ENCODE data around the gene STXBP1.
A peak's percentile ranks its signal among the peaks of the same experiment; 100 is the strongest.
"Not testable (repeated sequence)": the region's sequence is repeated elsewhere in the genome, so short reads cannot be mapped to it uniquely, and the experiment has no call there.

The STXBP1 gene
- 4.9 to 5.5 (median 5.0) reads per million in 3 experiments for total RNA-seq

- peak; percentile 82 for DNase-seq
Observed at GRCh38 chr9:127611899-127612790, at the start of gene STXBP1. Gene STXBP1 (plus strand): TSS chr9:127612277. CDS start chr9:127612404, 127 bp downstream.

DNA sequence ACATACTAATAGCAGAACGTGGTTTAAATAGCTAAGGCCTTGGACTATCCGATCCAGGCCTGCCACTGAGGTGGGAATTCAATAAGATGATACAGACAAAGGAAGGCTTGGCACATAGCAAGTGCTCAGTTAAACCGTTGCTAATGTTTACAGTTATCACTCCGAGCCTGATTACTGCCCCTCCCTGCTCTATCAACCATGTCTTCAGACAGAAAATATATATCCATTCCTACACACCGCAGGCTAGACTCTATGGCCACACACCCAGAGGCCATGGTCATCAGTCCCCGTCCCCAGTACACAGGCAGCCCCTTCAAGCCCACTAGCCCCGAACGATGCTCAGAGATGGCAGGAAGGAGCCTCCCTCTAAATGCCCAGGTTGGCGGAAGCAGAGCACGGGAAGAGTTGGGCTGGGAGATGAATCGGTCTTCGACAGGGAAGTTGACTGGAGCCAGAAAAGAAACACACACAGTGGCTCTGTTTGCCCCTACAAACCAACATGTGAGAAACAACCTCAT lies 49.7 kb upstream of the STXBP1 start:
- no peak for DNase-seq

DNA sequence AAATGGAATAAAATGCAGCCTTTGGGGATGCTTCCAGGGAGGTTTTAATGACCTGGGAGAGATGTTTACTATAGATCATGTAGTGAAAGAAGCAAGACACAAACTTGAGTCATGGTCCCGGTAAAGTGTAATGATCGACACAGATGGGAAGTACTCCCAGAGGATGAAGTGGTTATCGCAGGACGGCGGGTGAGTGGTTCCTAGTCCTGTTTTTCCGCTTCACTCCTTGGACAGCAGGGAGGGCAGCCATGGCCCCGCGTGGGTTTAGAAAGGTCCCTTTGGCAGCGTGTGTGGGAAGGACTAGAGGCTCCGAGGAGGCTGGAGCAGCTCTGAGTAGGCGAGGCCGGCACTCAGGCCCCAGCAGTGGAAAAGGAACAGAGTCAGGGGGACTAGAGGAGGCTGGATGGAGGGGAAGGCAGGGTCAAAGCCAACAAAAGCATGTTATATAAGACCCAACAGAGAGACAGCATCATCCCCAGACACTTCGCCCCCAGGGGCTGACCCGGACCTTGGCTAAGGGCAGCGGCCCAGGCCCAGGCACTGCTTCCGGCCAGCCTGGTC lies 49.2 kb upstream of the STXBP1 start:
- DNase-seq = no peak

GRCh38 chr9:127563579-127563978 lies 48.5 kb upstream of the STXBP1 start:
- DNase-seq = no peak

DNA sequence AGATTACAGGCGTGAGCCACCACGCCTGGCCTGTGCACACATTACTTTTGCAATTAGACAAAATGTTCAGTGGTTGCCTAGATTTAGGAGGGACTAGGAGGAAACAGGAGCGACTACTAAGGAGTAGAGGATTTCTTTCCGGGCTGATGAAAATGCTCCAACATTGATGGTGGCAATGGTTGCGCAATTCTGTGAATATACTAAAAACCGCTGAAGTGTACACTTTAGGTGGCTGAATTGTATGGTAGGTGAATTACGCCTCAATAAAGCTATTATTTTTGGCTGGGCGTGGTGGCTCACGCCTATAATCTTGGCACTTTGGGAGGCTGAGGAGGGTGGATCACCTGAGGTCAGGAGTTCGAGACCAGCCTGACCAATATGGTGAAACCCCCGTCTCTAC lies 46.8 kb upstream of the STXBP1 start:
- DNase-seq = no peak

GRCh38 chr9:127566351-127567001 lies 45.6 kb upstream of the STXBP1 start:
- DNase-seq = no peak

- DNase-seq = no peak
Observed at GRCh38 chr9:127567035-127567729, 44.9 kb upstream of the STXBP1 start.

DNA sequence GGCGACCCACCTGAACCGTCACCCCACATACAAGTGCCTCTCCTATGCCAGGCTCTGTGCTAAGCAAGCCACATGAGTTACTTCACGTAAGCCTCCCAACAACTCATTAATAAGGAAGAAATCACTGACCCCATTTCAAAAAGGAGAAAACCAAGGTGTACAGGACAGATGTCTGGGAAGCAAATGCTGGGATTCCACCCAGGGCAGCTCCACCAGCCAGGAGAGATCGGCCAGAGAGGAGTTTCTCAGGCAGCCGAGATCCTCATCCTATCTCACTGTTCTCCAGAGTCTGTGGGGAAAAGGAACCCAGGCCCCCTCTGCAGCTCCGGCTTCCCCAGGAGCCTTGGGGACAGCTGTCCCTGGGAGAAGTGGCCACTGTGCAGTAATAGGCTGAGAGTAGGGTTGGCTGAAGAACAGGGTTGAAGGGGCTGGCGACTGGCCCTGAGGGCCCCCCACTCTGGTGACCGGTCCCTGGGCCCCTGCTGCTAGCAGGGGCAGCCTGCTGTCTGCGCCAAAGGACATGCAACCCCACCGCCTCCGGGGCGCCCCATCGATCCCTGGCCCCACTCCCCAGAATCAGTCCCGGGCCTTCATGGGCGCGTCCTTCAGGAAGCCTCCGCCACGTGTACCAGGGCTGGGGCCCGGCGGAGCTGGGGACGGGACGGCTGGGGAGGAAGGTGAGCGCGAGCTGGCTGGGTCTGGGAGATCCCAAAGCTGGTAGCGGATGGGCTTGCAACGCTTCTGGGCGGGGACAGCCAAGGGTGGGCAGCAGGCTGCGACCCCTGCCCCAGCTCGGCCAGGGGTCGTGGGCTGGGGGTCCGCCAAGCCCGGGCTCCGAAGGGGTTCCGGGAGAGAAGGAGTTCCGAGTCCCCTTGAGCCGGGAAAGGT lies 44.1 kb upstream of the STXBP1 start:
- no peak for DNase-seq

DNA sequence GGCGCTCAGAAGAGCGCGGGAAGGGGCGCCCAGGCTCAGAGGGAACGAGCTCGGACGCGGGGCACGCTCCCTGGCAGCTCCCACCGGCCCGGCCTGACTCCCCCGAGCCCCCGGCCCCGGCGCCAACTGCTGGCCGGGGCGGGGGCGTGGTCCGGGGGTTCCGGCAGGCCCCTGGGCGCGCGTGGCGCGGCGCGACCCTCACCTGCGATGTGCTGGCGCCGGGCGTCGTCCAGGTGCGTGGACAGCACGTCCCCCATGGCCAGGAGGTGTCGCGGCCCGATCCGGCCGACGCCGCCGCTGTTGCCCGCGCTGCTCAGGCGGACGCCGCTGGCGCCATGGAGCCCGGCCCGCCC lies 43.5 kb upstream of the STXBP1 start:
- no peak for DNase-seq

- DNase-seq = peak; percentile 67
Observed at GRCh38 chr9:127568971-127569885, 42.8 kb upstream of the STXBP1 start.

- peak; percentile 40 for DNase-seq
Observed at GRCh38 chr9:127569886-127570401, 42.1 kb upstream of the STXBP1 start.

- DNase-seq = no peak
Observed at GRCh38 chr9:127570533-127571111, 41.5 kb upstream of the STXBP1 start.

- DNase-seq = no peak
Observed at GRCh38 chr9:127571971-127572370, 40.1 kb upstream of the STXBP1 start.

DNA sequence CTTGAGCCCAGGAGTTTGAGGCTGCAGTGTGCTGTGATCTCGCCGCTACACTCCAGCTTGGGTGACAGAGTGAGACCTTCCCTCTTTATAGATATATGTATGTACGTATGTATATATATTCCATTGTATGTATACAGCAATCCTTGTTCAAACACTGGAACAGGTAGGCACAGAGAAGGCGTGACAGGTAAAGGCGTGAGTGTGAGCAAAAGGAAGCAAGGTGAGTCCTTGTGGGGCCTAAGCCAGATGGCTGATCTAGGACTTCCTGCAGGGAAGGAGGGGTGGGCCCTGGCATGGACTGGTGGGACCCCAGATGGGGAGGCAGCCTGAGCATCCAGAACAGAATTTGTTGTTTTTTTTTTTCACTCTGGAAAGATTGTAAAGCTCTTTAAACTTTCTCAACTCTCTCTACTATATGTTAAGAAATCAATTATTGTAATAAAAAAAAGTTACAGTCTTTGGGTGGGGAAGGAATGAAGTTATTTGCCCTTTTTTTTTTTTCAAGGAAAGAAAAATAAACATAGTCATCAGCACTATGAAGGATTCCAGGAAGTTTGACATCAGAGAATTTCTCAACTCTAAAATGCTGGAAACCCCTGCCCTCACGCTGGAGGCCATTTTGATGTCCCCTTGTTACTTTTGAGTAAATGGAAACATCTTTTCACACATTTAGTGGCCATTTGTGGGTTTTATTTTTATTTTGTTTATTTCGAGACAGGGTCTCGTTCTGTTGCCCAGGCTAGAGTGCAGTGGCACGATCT lies 38.9 kb upstream of the STXBP1 start:
- no peak for DNase-seq

DNA sequence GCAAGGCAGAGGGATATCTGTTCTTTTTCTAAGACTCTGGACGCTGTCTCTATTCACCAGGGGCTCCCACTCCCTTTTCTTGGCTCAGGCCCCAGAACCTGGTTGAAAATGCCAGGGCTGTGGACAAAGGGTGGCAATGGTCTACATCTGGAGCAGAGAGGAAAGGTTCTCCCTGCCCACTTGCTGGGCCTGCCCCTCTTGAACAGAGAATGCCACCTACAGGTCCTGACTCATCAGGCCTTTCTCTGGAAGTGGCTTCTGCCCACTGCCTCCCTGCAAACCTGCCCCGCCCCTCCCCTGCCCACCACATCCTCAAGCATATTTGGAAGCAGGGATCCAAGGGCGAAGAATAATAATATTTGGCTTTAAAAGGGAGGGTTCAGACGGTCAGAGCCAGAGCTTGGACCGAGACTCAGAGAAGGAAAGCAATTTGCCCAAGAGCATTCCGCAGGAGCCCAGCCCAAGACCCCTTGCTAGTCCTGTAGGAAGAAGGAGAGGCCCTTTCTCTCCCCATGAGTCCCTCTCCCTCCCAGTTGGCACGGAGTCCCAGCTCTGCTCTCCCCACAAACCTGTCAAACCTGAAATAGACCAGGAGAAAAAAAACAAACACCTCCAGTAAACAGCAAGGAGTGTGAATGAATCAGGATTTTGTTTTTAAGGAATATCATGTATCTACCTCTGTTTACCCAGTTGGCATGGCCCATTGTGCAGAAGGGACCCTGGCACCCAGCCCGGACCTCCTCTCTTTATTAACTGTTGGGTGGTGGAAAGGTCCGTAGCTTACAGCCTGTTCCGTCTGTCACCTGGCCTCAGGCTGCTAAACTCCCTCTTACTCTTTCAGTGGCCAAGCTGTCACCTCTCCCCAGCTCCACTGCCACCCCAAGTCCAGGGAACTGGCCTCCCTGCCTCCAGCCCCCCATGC lies 37.7 kb upstream of the STXBP1 start:
- DNase-seq = no peak

DNA sequence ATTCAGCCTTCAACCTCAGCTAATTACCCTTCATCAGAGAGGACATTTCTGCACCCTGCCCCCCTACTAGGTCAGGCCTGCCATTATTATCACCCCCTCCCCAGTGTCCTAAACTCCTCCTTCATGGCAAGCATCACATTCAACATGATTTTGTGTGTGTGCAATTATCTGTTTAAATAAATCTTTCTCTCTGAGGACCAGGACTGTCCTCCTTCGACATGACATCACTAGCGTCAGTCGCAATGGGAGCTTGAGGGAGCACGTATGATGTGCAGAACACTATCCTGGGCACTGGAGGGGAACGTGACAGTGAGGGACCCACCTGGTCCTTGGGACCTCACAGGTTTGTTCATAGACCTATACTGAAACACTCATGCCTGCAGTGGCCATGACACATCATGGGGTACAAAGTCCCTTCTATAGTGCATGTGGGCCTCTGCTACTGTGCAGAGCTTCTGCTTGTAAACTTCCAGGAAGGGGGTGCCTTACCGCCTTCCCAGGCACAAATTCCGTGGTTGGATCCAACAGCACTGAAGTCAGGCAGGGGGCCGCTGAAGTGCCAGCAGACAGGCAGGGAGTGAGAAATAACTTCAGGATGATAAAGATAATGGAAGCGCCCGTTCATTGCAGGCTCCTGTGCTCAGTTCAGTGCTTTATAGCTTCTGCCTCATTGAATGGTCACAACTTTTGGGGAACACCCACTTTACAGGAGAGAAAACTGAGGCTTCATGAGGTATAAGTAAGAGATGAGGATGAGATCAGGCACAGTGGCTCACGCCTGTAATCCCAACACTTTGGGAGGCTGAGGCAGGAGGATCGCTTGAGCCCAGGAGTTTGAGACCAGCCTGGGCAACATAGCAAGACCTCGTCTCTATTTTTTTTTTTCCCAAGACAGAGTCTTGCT lies 36.0 kb upstream of the STXBP1 start:
- no peak for DNase-seq

DNA sequence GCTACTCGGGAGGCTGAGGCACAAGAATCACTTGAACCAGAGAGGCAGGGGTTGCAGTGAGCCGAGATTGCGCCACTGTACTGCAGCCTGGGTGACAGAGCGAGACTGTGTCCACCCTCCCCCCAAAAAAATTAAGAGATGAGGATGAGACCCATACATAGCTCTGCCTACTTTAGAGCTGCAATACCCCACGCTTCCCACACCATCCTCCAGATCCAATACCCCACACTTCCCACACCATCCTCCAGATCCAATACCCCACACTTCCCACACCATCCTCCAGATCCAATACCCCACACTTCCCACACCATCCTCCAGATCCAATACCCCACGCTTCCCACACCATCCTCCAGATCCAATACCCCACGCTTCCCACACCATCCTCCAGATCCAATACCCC lies 34.9 kb upstream of the STXBP1 start:
- not testable (repeated sequence) for DNase-seq
